Measurements from ENCODE around the gene CEMIP.

The CEMIP gene

DNA sequence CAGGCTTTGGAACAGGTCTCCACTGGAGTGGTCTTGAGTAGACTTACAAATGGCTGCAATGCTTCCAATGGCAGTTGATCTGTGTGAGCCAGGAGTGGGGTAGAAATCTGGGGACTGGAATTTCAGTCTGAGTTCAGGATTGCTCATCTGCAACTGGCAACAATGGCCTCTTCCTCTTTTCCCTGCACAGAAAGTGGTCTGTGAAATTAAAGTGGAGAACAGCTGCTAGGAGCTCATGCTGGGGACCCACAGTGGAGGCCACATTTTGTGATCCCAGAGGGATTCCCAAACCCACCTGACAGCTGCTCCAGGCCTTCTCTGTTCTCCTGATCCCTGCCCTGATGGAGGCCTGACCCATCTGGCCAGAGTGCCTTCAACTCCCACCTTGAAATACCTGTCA is 49.6 kb downstream of the CEMIP start:
- no peaks in the 10 kb centered on the region for H3K9me2 ChIP-seq (replicated peaks; ENCODE audit: insufficient read depth, low read length)
- no peaks in the 10 kb centered on the region for H3F3A ChIP-seq (ENCODE audit: insufficient read depth)
- H3K4me3 ChIP-seq (ENCODE audit: insufficient read depth, low read length, poor library complexity, severe bottlenecking), result no peak overlapping the region
- H3K9me3 ChIP-seq (ENCODE audit: insufficient read depth, low read length), result no peaks in the 10 kb centered on the region
- H3K4me2 ChIP-seq (ENCODE audit: low read depth, low read length, poor library complexity, severe bottlenecking), result no peak overlapping the region
- H3K27ac ChIP-seq (ENCODE audit: low read depth, low read length), result no peak overlapping the region
- H2AFZ ChIP-seq (ENCODE audit: low read depth, low read length, severe bottlenecking), result no peak overlapping the region
- no peaks in the 10 kb centered on the region for H4K20me1 ChIP-seq (ENCODE audit: low read depth, low read length)
- H3K9ac ChIP-seq (ENCODE audit: low read length), result no peak overlapping the region
- no peaks in the 10 kb centered on the region for H3K27me3 ChIP-seq (ENCODE audit: low read length)
- H3K36me3 ChIP-seq (ENCODE audit: low read length), result no peaks in the 10 kb centered on the region
- no peaks in the 10 kb centered on the region for H3K79me2 ChIP-seq (ENCODE audit: insufficient read depth, low read length)
- TF ChIP-seq CTCF (IDR thresholded peaks at IDR 0.05; ENCODE audit: insufficient read depth, low read length, poor library complexity, severe bottlenecking) (no peak), EZH2phosphoT487 (conservative IDR thresholded peaks at IDR 0.05; ENCODE audit: low read length) (no peak)

- Histone ChIP-seq H3K9ac (ENCODE audit: low read length) (no peak overlapping the region), H2AFZ (ENCODE audit: low read depth, low read length, severe bottlenecking) (no peak overlapping the region), H4K20me1 (ENCODE audit: low read depth, low read length) (no peaks in the 10 kb centered on the region), H3K9me2 (replicated peaks; ENCODE audit: insufficient read depth, low read length) (no peaks in the 10 kb centered on the region), H3K27ac (ENCODE audit: low read depth, low read length) (no peak overlapping the region), H3K4me3 (ENCODE audit: insufficient read depth, low read length, poor library complexity, severe bottlenecking) (no peak overlapping the region), H3K27me3 (ENCODE audit: low read length) (no peaks in the 10 kb centered on the region), H3K4me2 (ENCODE audit: low read depth, low read length, poor library complexity, severe bottlenecking) (no peak overlapping the region), H3F3A (ENCODE audit: insufficient read depth) (no peaks in the 10 kb centered on the region), H3K9me3 (ENCODE audit: insufficient read depth, low read length) (no peaks in the 10 kb centered on the region), H3K79me2 (ENCODE audit: insufficient read depth, low read length) (no peaks in the 10 kb centered on the region), H3K36me3 (ENCODE audit: low read length) (no peaks in the 10 kb centered on the region)
- TF ChIP-seq CTCF (IDR thresholded peaks at IDR 0.05; ENCODE audit: insufficient read depth, low read length, poor library complexity, severe bottlenecking), result no peak
- TF ChIP-seq EZH2phosphoT487 (conservative IDR thresholded peaks at IDR 0.05; ENCODE audit: low read length), result no peak
Observed at GRCh38 chr15:80830677-80831076, 51.5 kb downstream of the CEMIP start.

DNA sequence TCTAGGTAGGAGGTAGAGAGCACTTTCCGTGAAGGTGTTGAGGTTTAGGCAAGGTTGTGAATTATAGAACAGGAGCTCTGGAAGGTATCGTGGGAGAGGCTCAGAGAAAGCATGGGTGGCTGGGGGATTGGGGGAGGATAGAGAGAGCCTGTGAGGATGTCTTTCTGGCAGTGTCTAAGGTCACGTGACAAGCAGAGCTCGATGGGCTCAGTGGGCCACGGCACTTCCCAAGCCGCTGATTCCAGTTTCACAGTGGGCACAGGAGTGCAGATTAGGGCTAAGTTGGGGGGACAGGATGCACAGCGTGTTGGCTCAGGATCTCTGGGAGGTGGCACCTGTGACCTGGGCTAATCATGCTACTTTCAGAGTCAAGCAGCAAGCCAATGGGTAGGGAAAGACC is 52.0 kb downstream of the CEMIP start:
- Histone ChIP-seq H3K9ac (ENCODE audit: low read length) (no peak overlapping the region), H3F3A (ENCODE audit: insufficient read depth) (no peaks in the 10 kb centered on the region), H3K79me2 (ENCODE audit: insufficient read depth, low read length) (no peaks in the 10 kb centered on the region), H2AFZ (ENCODE audit: low read depth, low read length, severe bottlenecking) (no peak overlapping the region), H3K9me2 (replicated peaks; ENCODE audit: insufficient read depth, low read length) (no peaks in the 10 kb centered on the region), H3K4me3 (ENCODE audit: insufficient read depth, low read length, poor library complexity, severe bottlenecking) (no peak overlapping the region), H3K4me2 (ENCODE audit: low read depth, low read length, poor library complexity, severe bottlenecking) (no peak overlapping the region), H3K36me3 (ENCODE audit: low read length) (no peaks in the 10 kb centered on the region), H3K27ac (ENCODE audit: low read depth, low read length) (no peak overlapping the region), H3K9me3 (ENCODE audit: insufficient read depth, low read length) (no peaks in the 10 kb centered on the region), H4K20me1 (ENCODE audit: low read depth, low read length) (no peaks in the 10 kb centered on the region), H3K27me3 (ENCODE audit: low read length) (no peaks in the 10 kb centered on the region)
- TF ChIP-seq CTCF (IDR thresholded peaks at IDR 0.05; ENCODE audit: insufficient read depth, low read length, poor library complexity, severe bottlenecking), result no peak
- no peak for TF ChIP-seq EZH2phosphoT487 (conservative IDR thresholded peaks at IDR 0.05; ENCODE audit: low read length)

Measured in SU-DHL-6 (cell line).